HG03457 (cell line): ENCODE results near the gene PPP6R2.

Source experiments
- ATAC-seq: cut with Tn5 transposase; IDR thresholded peaks from one replicate; pipeline ENCODE4 v1.9.1; 2021; ENCODE audit warnings: moderate number of reproducible peaks; ENCODE audit not compliant: unreplicated experiment

Gene PPP6R2

DNA sequence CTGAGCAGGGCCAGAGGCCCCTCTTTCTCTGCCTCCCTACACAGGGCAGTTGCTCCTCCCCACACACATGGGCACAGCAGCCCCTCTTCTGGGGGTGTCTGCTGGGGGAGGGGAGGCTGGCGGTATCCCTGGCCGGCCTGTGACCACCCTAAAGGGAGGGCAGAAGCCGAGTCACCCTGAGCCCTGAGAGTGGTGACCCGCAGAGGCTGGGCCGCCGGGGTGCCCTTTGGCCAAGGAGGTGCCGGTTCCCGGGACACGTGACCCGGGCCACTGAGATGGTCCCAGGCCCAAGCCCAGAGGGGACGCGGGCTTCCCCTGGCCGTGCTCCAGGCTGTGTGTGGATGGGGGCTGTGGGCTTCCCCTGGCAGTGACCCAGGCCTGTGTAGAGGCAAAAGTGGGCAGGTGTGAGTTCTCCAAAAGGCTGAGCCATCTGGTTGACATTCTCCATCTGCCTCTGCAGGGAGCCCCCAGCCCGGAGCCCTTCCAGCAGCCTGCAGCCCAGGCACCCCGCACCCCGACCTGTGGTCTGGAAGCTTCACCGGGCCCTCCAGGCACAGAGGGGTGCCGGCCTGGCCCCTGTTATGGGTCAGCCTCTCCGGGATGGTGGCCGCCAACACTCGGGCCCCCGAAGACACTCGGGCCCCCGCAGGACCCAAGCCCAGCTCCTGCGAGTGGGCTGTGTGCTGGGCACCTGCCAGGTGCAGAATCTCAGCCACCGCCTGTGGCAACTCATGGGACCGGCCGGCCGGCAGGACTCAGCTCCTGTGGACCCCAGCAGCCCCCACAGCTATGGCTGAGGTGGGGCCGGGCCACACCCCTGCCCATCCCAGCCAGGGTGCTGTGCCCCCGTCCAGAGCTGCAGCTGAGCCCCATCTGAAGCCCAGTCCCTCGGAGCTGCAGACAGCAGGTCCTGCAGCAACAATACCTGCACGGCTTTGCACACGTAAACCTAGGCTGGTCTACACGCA, 139.3 kb downstream of the PPP6R2 start:
- ATAC-seq: no peak

DNA sequence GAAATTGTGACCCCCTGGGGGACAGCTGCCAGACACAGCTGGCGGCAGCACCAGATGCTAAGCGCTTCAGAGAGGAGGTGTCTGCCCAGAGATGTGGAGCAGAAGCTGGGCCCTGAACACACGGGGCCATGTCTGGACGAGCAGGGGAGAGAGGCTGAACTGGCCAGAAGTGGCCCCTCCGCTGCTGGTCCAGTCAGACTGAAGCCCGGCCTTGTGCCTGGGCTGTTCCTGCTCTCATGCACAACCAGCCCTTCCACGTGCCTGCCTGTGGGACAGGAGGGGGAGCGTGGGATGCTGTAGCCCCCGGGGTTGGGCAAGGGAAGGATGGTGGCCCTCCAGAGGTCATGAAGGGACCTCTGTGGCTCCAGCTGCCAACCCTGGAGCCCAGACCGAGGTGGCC, 140.0 kb downstream of the PPP6R2 start:
- no peak for ATAC-seq

DNA sequence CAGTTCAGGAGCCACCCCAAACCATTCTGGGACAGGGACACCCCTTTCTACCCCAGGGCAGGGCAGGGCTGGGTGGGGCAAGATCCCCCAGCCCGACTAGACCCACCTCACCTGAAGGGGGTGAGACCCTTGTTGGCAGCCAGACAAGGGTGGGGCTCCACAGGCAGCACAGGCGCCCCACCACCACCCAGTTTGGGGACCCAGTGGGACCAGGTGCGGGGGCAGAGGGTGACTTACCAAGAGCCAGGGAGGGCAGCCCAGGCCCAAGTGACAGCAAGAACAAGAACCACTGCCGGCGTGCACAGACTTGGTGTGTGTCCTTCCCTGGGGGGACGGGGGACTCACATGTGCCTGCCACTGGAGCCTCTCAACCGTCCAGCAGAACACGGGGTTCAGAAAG, 140.4 kb downstream of the PPP6R2 start:
- no peak for ATAC-seq

DNA sequence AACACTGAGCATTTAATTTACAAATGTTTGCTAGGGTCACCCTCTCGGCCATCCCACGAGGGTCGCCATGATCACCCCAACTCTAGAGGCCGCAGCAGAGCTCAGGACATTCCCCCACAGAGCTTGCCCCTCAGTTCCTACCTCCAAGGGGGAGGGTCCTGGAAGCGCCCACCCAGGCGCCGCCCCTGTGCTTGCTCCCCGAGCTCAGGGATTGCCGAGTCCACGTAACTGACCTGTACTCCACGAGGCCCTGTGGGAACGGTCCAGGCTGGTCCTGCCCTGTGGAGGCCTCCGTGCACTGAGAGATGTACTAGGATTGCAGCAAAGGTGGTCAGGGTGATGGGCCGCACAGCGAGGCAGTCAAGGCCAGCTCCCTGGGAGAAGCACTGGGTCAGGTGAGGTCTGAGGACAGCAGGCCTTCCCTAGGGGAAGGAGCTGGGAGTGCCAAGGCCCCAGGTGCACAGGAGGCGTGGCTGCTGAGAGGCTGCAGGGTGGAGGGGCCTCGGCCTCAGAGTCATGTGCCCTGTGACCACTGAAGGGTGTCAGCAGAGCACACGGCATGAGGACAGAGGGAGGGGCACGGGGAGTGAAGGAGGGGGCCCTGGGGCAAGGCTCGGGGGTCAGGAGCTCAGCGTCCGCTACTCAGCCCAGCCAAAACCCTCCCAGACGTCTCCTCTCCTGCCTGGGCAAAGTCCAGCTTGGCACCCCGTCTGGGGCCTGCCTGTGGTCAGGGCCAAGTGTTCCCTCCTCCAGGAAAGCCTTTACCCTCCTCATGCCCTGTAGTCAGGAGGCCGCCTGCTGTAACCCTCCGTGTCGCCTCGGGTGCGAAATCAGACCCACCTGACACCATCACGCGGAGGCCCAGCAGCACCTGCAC, 141.1 kb downstream of the PPP6R2 start:
- no peak for ATAC-seq

DNA sequence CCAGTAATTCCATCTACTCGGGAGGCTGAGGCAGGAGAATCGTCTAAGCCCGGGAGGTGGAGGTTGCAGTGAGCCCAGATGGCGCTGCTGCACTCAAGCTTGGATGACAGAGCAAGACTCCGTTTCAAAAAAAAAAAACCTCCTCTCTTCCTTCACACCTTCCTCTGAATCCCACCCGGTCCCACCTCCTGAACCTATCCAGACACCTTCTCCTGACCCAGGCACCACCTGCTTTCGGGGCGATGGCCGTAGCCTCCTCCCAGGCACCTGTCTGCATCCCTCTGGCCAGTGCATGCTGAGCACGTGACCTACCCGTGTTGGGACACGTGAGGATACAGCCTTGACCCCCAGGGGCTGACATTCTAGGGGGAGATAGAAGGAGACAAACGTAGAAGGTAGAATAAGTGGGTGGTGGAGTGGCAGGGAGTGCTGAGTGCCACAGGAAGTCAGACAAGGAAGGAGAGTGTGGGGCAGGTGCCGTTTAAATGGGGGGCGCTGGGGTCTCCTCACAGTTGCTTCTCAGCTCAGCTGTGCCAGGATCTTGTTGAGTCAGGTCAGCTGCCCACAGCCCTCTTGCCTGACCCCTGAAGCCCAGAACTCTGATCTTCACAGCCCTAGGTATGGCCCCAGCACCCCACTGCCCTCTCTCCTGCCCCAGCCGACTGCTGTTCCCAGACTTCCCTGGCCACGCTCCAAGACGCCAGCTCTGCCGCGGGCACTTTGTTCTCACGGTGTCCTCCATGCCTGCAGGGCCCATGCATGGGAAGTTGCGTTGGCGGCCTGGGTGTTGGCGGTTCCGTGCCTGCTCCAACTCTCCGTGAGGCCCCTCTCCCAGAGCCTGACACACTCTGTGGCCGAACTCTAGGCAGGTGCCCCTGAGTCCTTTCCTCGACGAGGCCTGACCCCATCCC, 142.3 kb downstream of the PPP6R2 start:
- no peak for ATAC-seq

DNA sequence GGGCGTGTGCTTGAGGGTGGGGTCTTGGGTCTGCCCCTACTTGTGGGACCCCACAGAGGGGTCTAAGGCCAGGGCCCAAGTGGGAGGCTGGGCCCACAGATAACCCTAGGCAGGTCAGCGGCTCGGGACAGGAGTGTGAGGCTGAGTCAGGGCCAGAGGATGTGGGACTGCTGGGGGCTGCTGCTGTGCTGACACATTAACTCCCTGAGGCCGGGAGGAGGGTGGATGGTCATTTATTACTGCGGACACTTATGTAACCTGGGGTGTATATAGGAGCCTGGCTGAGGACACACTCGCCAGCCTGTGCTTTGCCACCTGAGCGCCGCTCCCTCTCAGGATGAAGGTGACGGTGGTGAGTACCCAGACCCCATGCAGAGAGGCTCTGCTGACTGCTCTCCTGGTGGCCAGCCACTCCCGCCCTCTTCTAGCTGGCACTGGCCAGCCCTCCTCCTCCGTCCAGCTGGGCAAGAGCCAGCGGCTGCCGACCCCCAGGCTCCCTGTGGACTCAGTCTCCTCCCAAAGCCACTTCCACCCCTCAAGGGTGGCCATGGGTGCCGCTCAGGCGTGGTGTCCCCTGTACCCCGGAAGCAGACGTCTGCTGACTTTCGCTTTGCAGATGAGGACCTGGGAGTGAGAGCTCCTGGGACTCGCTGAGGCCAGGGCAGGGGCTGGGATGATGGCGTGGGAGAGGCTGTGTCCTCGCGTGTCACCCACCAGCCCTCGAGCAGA, 143.6 kb downstream of the PPP6R2 start, which contains the start of gene MIOX:
Gene MIOX (plus strand): TSS at position 299 of the 729 bp plus-strand sequence. CDS start 39 bp downstream, at position 338.
- no peak for ATAC-seq

DNA sequence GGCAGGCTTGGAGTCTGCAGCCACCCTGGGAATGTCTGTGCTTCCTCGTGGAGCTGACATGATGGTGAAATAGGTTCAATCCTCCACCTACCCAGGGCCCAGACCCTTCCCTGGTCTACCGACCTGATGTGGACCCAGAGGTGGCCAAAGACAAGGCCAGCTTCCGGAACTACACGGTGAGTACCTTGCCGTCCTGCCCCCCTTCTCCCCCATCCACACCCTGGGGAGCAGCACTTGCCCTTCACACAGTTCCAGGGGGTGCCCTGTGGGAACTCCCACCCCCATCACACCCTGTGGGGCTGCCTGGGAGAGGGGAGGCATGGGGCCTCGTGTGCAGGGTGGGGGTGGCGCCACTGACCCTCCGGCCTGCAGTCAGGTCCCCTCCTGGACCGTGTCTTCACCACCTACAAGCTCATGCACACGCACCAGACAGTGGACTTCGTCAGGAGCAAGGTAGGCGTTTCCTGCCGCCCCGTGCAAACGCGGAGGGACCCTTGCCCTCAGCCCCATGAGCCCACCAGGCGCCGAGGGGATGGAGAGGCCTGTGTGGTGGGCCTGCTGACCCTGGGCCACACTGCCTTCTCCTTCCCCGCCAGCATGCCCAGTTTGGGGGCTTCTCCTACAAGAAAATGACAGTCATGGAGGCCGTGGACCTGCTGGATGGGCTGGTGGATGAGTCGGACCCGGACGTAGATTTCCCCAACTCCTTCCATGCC, 144.3 kb downstream of the PPP6R2 start:
- no peak for ATAC-seq

DNA sequence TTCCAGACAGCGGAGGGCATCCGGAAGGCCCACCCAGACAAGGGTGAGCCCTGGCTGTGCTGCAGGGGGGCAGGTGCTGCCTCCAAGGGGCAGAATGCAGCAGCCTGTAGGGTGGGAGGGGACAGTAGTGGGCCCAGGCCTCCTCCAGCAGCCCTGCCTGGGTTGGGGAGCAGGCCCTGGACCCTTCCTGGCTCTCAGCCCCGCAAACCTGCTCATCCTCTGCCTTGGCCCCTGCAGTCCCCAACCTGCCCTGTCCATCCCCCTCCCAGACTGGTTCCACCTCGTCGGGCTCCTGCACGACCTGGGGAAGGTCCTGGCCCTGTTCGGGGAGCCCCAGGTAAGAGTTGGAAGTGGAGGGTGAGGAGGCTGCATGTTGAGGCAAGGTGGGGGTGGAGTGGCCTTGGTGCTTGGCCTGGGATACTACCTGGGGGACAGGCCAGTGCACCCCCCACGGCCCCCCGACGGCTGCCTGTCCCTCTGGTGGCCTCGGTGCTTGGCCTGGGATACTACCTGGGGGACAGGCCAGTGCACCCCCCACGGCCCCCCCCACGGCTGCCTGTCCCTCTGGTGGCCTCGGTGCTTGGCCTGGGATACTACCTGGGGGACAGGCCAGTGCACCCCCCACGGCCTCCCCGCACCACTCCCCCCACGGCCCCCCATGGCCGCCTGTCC, 145.0 kb downstream of the PPP6R2 start:
- ATAC-seq: no peak

DNA sequence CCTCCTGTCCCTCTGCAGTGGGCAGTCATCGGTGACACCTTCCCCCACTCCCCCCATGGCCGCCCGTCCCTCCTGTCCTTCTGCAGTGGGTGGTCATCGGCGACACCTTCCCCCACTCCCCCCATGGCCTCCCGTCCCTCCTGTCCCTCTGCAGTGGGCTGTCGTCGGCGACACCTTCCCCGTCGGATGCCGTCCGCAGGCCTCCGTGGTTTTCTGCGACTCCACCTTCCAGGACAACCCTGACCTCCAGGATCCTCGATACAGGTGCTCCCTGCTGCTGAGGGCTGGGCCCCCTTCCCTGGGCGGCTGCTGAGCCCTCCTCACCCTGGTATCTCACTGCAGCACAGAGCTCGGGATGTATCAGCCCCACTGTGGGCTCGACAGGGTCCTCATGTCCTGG, 145.8 kb downstream of the PPP6R2 start:
- no peak for ATAC-seq

DNA sequence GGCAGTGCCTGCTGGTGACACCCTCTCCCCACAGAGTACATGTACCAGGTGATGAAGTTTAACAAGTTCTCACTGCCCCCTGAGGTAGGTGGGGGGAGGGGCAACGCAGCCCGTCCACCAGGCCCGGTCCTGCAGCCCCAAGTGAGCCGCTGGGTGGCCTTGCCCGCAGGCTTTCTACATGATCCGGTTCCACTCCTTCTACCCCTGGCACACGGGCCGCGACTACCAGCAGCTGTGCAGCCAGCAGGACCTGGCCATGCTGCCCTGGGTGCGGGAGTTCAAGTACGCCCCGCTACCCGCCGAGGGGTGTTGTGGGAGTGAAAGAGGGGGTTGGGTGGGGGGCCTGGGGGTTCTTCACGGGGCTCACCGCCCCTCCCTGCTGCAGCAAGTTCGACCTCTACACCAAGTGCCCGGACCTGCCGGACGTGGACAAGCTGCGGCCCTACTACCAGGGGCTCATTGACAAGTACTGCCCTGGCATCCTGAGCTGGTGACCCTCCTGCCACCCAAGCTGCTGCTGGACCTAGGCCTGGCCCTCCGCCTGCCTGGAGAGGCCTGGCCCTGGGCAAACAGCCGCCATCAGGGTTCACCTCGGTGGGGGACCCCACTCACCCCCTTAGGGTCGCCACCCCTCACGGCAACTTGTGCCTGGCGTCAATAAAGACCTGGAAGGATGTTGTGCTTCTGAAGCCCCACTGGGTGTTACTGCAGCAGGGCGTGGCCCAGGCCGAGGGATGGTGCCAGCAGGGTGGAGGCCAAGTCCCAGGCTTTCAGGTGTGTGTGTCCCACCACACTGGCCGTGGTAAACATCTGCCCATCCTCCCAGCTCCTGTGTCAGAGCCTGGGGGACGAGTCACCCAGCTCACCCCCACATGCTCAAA, 146.5 kb downstream of the PPP6R2 start:
- ATAC-seq: no peak

DNA sequence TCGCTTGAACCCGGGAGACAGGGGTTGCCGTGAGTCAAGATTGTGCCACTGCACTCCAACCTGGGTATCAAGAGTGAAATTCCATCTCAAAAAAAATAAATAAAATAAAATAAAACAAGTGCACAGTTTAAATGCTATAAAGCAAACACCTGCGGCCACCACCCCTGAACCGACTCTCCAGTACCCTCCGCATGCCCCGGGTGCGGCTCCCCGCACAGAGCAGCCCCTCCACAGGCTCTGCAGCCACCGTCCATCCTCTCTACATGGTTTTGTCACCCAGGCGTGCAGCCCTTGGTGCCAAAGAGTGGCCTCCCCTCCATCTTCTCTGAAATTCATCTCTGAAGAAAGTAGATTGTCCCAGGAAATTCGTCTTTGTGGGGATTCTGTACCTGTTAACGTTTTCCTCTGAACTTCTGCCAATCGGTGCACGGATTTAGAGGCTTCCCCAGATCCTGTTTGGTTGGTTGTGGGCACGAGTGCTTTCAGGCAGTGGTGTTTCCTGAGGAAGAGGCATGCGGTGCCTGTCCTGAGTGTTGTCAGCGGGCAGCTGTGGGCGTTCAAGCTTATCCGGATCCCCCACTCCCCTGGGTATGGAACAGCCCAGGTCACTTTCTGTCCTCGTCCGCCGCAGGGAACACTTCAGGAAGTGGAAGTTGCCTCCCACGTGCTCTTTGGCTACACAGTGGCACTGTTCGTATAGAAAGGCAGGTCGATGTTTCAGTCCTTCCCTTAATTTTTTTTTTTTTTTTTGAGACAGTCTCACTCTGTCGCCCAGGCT, 147.6 kb downstream of the PPP6R2 start:
- no peak for ATAC-seq
